GM18520 (cell line): ENCODE data around the gene CARD19.
A peak's percentile ranks its signal among the peaks of the same experiment; 100 is the strongest.

Experiments used
- ATAC-seq: cut with Tn5 transposase; IDR thresholded peaks from one replicate; pipeline ENCODE4 v1.9.1; 2021; ENCODE audit not compliant: unreplicated experiment

CARD19 gene

DNA sequence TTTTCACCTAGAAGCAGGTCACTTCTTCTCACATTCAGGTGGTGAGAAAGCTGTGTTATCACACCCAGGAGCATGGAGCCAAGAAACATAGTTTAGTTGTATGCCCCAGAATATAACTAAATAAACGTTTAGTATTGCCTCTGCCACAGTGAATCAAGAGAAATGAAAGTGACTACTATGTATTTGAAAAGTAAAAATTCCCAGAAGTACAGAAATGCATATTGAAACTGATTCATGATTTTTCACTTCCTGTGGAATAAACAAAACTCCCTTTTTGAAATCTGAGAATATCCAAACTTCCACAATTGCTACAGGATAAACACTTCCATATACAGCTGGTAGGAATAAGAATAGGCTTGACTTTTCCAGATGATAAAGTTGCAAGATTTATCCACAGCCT is 53.3 kb downstream of the CARD19 start:
- ATAC-seq = no peak

GRCh38 chr9:93151097-93151784 is 55.2 kb downstream of the CARD19 start:
- no peak for ATAC-seq

DNA sequence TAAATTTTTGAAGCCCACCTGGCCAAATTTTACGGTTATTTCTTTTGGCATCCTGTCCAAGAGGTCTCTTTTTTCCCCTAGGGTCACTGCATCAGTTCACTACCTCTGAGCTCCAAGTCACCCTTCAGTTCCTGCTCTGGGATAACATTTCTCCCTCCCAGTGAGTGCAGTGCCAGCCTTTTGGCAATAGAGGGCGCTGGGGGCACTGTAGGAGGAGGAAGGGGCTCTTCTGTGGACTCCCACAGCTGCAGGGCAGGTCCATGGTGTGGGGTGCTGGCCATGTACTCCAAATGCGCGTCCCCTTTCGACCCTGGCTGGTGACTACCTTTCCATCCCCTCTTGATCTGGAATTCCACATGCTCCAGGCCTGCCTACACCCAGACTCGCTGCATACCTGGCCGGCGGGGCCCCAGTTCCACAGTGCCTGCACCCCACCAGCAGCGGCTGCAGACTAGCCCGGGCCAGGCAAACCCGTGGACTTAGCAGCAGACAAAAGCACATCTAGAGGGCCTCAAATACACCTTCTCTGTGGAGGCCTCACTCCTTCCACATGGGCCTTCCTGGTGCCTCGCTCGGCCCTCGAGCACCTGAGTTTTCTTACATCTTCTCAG is 58.4 kb downstream of the CARD19 start:
- ATAC-seq = no peak

GRCh38 chr9:93155716-93156474 is 59.9 kb downstream of the CARD19 start:
- no peak for ATAC-seq

DNA sequence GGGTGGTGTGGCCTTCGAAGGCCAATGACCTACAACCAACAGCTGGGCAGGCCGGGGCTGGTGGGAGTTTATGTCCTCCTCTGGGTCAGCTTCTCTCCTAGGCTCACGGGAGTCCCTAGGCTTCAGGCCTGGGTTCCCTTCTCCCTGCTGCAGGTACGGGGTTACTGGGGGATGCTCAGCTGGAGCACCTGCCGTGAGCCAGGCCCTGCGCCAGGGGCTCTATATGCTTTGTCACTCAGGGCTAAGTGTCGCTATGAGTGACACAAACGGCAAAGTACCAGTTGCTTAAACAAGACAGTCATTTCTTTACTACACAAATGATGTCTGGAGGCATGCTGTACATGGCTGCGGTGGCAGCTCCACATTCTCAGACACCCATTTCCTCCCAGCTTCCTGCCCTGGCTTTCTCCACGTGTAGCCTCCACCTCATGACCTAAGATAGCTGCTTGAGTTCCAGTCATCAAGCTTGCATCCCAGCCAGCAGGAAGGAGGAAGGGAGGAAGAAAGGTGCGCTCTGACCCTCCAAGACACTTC is 60.5 kb downstream of the CARD19 start:
- no peak for ATAC-seq

GRCh38 chr9:93159601-93160471 is 63.8 kb downstream of the CARD19 start:
- ATAC-seq = peak; percentile 61

GRCh38 chr9:93161786-93162562 is 66.0 kb downstream of the CARD19 start:
- ATAC-seq = no peak
